Esophagus squamous epithelium (tissue), 5 donors: Measurements from ENCODE around the gene CHI3L1. TPM values are rescaled to one million over a fixed set of nuclear protein-coding genes. Genes with fewer than 3 reads are reported as not detected.

Experiments used
- DNase-seq: peaks from one replicate; lab custom pipeline; 2025; lab: John Stamatoyannopoulos, UW
- H3K27ac ChIP-seq, 4 donors: fragments of 200-600 bp; sonication (generic); one replicate each; pipeline ENCODE4 v1.5.1; 2016 to 2019; ENCODE audit warnings: mild to moderate bottlenecking in 1 of 4
- H3K27me3 ChIP-seq, 4 donors: fragments of 200-600 bp; sonication (generic); 1 replicate in 3 of 4; 2 replicates in 1 of 4; pipeline versions ENCODE4 v1.5.1 to v1.6.0; 2017 to 2021; ENCODE audit warnings: antibody characterized with exemption in 1 of 4
- H3K36me3 ChIP-seq, 3 donors: fragments of 200-600 bp; sonication (generic); one replicate each; pipeline ENCODE4 v1.5.1; 2016 to 2019
- H3K4me1 ChIP-seq, 3 donors: fragments of 200-600 bp; sonication (generic); one replicate each; pipeline ENCODE4 v1.5.1; 2017 to 2019
- H3K4me3 ChIP-seq, 4 donors: fragments of 200-600 bp; sonication (generic); 1 replicate in 3 of 4; 2 replicates in 1 of 4; pipeline ENCODE4 v1.5.1; 2016 to 2019; ENCODE audit warnings: mild to moderate bottlenecking in 2 of 4, moderate library complexity in 1 of 4
- H3K9me3 ChIP-seq, 3 donors: fragments of 200-600 bp; sonication (generic); one replicate each; pipeline ENCODE4 v1.5.1; 2016 to 2019
- POLR2A ChIP-seq, 4 donors: fragments of 450-650 bp; IDR thresholded peaks; one replicate each; pipeline ENCODE4 v1.6.1; 2017; ENCODE audit warnings: antibody characterized with exemption in 4 of 4, mild to moderate bottlenecking in 4 of 4, moderate library complexity in 3 of 4
- WGBS, 2 donors: methylation state at CpG; one replicate each; pipeline ENCODE4 v1.1.5; 2018; 5-methylcytosine and 5-hydroxymethylcytosine counted together
- intact Hi-C: fragments of 100-400 bp; cut with DNase I; formaldehyde crosslinking; loops from one replicate; pipeline ENCODE4 v1.15.0; 2022
- total RNA-seq, 4 donors: library from RNA; depleted of rRNA; stranded (reverse); fragments of >200 nt; gene quantifications; one replicate each; pipeline ENCODE4 v1.1.0, GENCODE V29; 2016
- TF ChIP-seq, protein P1 (sequence below), 6 experiments: fragments of 450-650 bp in 4 of 6; fragments of 200-600 bp in 2 of 6; sonication (generic) in 2 of 6; IDR thresholded peaks; one replicate each; pipeline ENCODE4 v1.5.1; 2016 to 2019; ENCODE audit warnings: antibody characterized with exemption in 6 of 6, mild to moderate bottlenecking in 4 of 6, moderate library complexity in 4 of 6
- donor health status: DM: yes; HTN: yes; CAD: no.

The CHI3L1 gene
- total RNA-seq, 4 donors from 2014 or later: 0.38 to 10.9 (median 9.1) TPM

DNA sequence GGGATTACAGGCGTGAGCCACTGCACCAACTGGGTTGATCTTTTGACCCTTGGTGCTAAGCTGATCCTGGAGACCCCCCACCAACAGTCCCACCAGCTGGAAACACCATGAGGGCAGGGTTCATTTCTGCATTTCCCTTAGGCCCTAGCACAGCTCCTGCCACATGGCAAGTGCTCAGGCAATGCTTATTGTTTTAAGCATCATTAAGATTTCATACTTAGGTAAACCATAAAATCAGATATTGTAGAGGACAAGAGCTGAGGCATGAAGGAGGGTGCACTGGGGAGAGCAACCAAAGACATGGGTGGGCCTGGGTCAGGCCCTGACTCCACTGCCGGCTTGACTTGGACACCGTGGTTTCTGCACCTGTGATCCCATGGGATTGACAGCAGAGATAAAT is 25.3 kb upstream of the CHI3L1 start:
- Histone ChIP-seq H3K27ac (no peak overlapping the region), H3K36me3 (no peaks in the 10 kb centered on the region), H3K9me3 (no peaks in the 10 kb centered on the region), H3K4me3 (no peak overlapping the region), H3K27me3 (peaks cover 0 to 5% (median 0%) of the 10 kb centered on the region in 4 donors), H3K4me1 (peaks cover 0 to 5% (median 0%) of the 10 kb centered on the region in 3 donors)
- no peak for TF ChIP-seq POLR2A (IDR thresholded peaks at IDR 0.05)
- TF ChIP-seq, protein P1, sequence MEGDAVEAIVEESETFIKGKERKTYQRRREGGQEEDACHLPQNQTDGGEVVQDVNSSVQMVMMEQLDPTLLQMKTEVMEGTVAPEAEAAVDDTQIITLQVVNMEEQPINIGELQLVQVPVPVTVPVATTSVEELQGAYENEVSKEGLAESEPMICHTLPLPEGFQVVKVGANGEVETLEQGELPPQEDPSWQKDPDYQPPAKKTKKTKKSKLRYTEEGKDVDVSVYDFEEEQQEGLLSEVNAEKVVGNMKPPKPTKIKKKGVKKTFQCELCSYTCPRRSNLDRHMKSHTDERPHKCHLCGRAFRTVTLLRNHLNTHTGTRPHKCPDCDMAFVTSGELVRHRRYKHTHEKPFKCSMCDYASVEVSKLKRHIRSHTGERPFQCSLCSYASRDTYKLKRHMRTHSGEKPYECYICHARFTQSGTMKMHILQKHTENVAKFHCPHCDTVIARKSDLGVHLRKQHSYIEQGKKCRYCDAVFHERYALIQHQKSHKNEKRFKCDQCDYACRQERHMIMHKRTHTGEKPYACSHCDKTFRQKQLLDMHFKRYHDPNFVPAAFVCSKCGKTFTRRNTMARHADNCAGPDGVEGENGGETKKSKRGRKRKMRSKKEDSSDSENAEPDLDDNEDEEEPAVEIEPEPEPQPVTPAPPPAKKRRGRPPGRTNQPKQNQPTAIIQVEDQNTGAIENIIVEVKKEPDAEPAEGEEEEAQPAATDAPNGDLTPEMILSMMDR (IDR thresholded peaks at IDR 0.05): no peak
- intact Hi-C loops: no loop called here
- DNase-seq: no peak
- WGBS, 2 donors: 88 to 93% methylated on average over 2 to 3 of the region's 3 CpGs

DNA sequence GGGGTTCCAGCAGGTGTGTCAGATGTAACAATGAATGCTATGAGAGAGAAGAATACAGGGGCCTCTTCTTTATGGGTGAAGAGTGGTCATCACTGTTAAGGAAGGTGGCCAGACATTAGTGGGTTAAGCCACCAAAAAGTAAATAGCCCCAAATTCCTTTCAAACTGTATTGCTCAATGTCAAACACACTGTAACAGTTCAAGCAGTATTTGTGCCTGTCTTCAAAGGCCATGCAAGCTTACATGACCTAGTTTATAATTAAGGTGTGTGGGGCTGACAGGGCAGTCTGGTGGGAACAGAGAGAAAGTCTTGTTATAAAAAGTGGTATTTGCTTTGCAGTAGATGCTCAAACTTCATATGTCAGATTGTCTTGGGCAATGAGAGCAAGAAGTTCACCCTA is 24.5 kb upstream of the CHI3L1 start:
- intact Hi-C loops: no loop called here
- H3K9me3 ChIP-seq: no peaks in the 10 kb centered on the region
- peaks cover 0 to 4% (median 0%) of the 10 kb centered on the region in 3 donors for H3K4me1 ChIP-seq
- H3K27ac ChIP-seq: no peak overlapping the region
- TF ChIP-seq, protein P1 (IDR thresholded peaks at IDR 0.05): no peak
- TF ChIP-seq POLR2A (IDR thresholded peaks at IDR 0.05): no peak
- H3K36me3 ChIP-seq: no peaks in the 10 kb centered on the region
- no peak for DNase-seq
- H3K27me3 ChIP-seq: no peaks in the 10 kb centered on the region
- no peak overlapping the region for H3K4me3 ChIP-seq

DNA sequence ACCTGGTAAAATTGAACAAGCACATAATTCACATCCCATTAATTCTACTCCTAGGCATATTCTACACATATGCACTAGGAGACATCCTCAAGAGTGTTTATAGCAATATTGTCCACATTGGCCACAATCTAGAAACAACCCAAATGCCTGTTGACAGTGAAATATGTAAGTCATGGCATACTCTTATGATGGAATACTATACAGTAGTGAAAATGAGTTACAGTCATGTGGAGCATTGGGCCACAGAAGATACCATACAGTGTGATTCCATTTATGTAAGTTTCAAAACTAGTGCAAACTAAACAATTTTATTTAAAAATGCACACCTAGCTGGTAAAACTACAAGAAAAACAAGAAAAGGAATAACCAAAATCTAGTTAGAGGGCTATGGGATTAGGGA is 23.8 kb upstream of the CHI3L1 start:
- no peak for DNase-seq
- Histone ChIP-seq H3K36me3 (no peaks in the 10 kb centered on the region), H3K4me1 (no peaks in the 10 kb centered on the region), H3K4me3 (no peak overlapping the region), H3K27me3 (no peaks in the 10 kb centered on the region), H3K27ac (no peak overlapping the region), H3K9me3 (no peaks in the 10 kb centered on the region)
- intact Hi-C loops: no loop called here
- TF ChIP-seq POLR2A (IDR thresholded peaks at IDR 0.05): no peak
- TF ChIP-seq, protein P1 (IDR thresholded peaks at IDR 0.05): no peak

DNA sequence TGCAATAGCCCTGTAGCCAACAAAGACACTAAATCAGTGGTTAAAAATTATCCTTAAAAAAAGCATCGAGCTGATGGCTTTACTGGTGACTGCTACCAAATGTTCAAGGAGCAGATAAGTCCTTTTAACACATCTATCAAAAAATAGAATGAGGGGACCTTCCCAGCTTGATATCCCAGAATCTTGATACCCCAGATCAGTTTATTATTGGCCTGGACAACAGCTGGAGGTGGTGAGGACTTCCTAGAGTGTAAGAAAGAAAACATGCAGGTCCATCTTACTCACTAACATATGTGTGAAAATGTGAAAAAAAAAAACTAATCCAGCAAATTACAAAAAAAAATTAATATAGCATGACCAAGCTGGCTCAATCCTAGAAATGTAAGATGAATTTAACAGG is 21.7 kb upstream of the CHI3L1 start:
- no peak for TF ChIP-seq POLR2A (IDR thresholded peaks at IDR 0.05)
- TF ChIP-seq, protein P1 (IDR thresholded peaks at IDR 0.05): no peak
- Histone ChIP-seq H3K36me3 (no peaks in the 10 kb centered on the region), H3K4me1 (no peaks in the 10 kb centered on the region), H3K4me3 (no peak overlapping the region), H3K27ac (no peak overlapping the region), H3K9me3 (no peaks in the 10 kb centered on the region), H3K27me3 (no peaks in the 10 kb centered on the region)
- 88 to 89% methylated on average over 1 of the region's 1 CpG for WGBS, 2 donors
- intact Hi-C loops: no loop called here
- DNase-seq: no peak

DNA sequence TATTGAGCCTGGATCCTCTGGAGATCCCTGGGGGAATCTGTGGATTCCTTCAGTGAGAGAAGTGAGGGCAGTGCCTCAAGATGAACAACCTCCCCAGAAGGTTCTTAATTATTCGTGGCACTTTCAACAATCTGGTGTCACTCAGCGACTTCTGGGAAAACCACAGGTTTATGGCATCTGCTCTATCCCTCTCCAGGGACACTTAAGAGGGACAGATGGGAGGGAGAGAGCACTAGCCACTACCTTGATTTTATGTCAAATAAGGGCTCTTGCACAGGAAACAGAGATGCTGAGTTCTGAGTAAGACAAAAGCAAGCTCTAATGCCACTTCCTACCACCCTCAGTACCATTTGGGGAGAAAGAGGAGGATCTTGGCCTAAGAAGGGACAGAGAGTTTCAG is 21.2 kb upstream of the CHI3L1 start:
- H3K27ac ChIP-seq: no peak overlapping the region
- no peak for DNase-seq
- 64 to 88% methylated on average over 2 of the region's 2 CpGs for WGBS, 2 donors
- no peaks in the 10 kb centered on the region for H3K9me3 ChIP-seq
- no peaks in the 10 kb centered on the region for H3K36me3 ChIP-seq
- TF ChIP-seq, protein P1 (IDR thresholded peaks at IDR 0.05): no peak
- no peak for TF ChIP-seq POLR2A (IDR thresholded peaks at IDR 0.05)
- no peaks in the 10 kb centered on the region for H3K4me1 ChIP-seq
- H3K27me3 ChIP-seq: no peaks in the 10 kb centered on the region
- intact Hi-C loops: no loop called here
- H3K4me3 ChIP-seq: no peak overlapping the region
